Astrocyte (in vitro differentiated cells and primary cell): Measurements from ENCODE around the gene LSM2. TPM values are rescaled to one million over a fixed set of nuclear protein-coding genes. Genes with fewer than 3 reads are reported as not detected.
"Not testable (repeated sequence)": the region's sequence is repeated elsewhere in the genome, so short reads cannot be mapped to it uniquely, and the experiment has no call there.

Experiments used
- DNase-seq: peaks from one replicate; pipeline ENCODE4 v3.0.0-alpha.2; 2010; ENCODE audit warnings: low read depth
- FAIRE-seq: peaks from 2 replicates; lab custom pipeline; 2011; peaks lifted over from hg19 to GRCh38; lab: Jason Lieb, UNC
- H2AFZ ChIP-seq: 2 replicates; pipeline ENCODE4 v1.6.0; 2012; ENCODE audit warnings: low read depth, low read length, inconsistent platforms
- H3K27ac ChIP-seq: 2 replicates; pipeline ENCODE4 v1.5.1; 2011; ENCODE audit warnings: low read depth, low read length, inconsistent platforms
- H3K27me3 ChIP-seq: 2 replicates; pipeline ENCODE4 v1.6.0; 2011; ENCODE audit warnings: low read length, inconsistent platforms; ENCODE audit not compliant: insufficient read depth
- H3K36me3 ChIP-seq: 2 replicates; pipeline ENCODE4 v1.5.1; 2011; ENCODE audit warnings: low read length, inconsistent platforms; ENCODE audit not compliant: insufficient read depth
- H3K4me1 ChIP-seq: 2 replicates; pipeline ENCODE4 v1.5.1; 2011; ENCODE audit warnings: low read length, inconsistent platforms; ENCODE audit not compliant: insufficient read depth
- H3K4me2 ChIP-seq: 2 replicates; pipeline ENCODE4 v1.6.0; 2012; ENCODE audit warnings: low read length, inconsistent platforms
- H3K4me3 ChIP-seq: 2 replicates; pipeline ENCODE4 v1.5.1; 2011; ENCODE audit warnings: low read depth, mild to moderate bottlenecking, low read length, inconsistent platforms; ENCODE audit not compliant: insufficient read depth
- H3K79me2 ChIP-seq: 2 replicates; pipeline ENCODE4 v1.6.0; 2012; ENCODE audit warnings: mild to moderate bottlenecking, low read length, inconsistent platforms; ENCODE audit not compliant: insufficient read depth
- H3K9ac ChIP-seq: 2 replicates; pipeline ENCODE4 v1.6.0; 2012; ENCODE audit warnings: mild to moderate bottlenecking, low read length, inconsistent platforms
- H3K9me3 ChIP-seq: 2 replicates; pipeline ENCODE4 v1.5.1; 2012; ENCODE audit warnings: low read depth, mild to moderate bottlenecking, low read length, inconsistent platforms; ENCODE audit not compliant: insufficient read depth
- H4K20me1 ChIP-seq: 2 replicates; pipeline ENCODE4 v1.6.0; 2012; ENCODE audit warnings: low read length, inconsistent platforms; ENCODE audit not compliant: insufficient read depth
- H3K27ac Mint-ChIP-seq: one replicate; pipeline ENCODE4 v1.8.0; 2021; ENCODE audit warnings: mild to moderate bottlenecking, mixed read lengths; ENCODE audit not compliant: unreplicated experiment
- H3K27me3 Mint-ChIP-seq: one replicate; pipeline ENCODE4 v1.8.0; 2021; ENCODE audit warnings: low read depth, mixed read lengths; ENCODE audit not compliant: unreplicated experiment
- H3K36me3 Mint-ChIP-seq: one replicate; pipeline ENCODE4 v1.8.0; 2021; ENCODE audit warnings: low read depth, mixed read lengths; ENCODE audit not compliant: unreplicated experiment
- H3K4me1 Mint-ChIP-seq: one replicate; pipeline ENCODE4 v1.8.0; 2021; ENCODE audit warnings: low read depth, mixed read lengths; ENCODE audit not compliant: unreplicated experiment
- H3K4me3 Mint-ChIP-seq: one replicate; pipeline ENCODE4 v1.8.0; 2021; ENCODE audit warnings: mild to moderate bottlenecking, moderate library complexity, mixed read lengths; ENCODE audit not compliant: unreplicated experiment
- H3K9me3 Mint-ChIP-seq: one replicate; pipeline ENCODE4 v1.8.0; 2021; ENCODE audit warnings: mild to moderate bottlenecking, mixed read lengths; ENCODE audit not compliant: unreplicated experiment
- CTCF ChIP-seq: IDR thresholded peaks from 2 replicates; pipeline ENCODE4 v1.5.1; 2011; ENCODE audit warnings: low read depth, mild to moderate bottlenecking, inconsistent platforms, low read length, moderate library complexity; ENCODE audit not compliant: insufficient read depth
- EZH2 ChIP-seq: IDR thresholded peaks from 2 replicates; pipeline ENCODE4 v1.6.1; 2012; ENCODE audit warnings: mild to moderate bottlenecking, low read length, inconsistent platforms; ENCODE audit not compliant: insufficient read depth
- total RNA-seq: library from RNA; stranded (reverse); gene quantifications from 2 replicates; pipeline ENCODE4 v1.2.1, GENCODE V29; 2021

LSM2 gene
- total RNA-seq, 1 donor from 2014 or later = 43.8 TPM

DNA sequence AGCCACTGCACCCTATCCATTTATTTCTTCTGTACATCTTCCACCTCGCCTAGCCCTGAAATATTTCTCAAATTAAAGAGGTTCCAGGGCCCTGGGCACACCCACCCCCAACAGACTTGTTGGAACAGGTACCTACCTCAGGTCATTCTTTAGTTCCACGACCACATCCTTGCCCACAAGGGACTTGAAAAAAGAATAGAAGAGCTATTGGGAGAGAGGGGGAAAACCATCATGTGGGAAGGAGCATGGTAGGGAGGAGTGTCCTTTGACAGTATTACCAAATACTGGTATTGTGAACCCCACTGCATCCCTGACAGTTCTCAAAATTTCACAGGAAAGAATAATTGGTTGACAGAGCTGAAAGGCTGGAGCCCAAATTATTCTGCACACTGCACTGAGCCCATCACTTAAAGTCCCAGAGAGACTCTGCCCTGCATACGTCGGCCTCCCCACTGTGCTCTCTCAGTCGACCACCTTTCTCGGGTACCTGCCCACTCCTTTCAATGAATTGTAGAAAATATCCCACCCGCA is 762 bp downstream of the LSM2 start:
- DNase-seq (no peak), FAIRE-seq (no peak)
- Histone ChIP-seq H3K27ac (peak overlapping the region; percentile 71), H3K4me3 (peak overlapping the region; percentile 80), H3K4me2 (peak overlapping the region; percentile 95), H3K9me3 (no peaks in the 10 kb centered on the region), H4K20me1 (no peaks in the 10 kb centered on the region), H3K79me2 (peaks cover 27% of the 10 kb centered on the region), H2AFZ (peak overlapping the region; percentile 74), H3K4me1 (peaks cover 7% of the 10 kb centered on the region), H3K36me3 (peaks cover 5% of the 10 kb centered on the region), H3K27me3 (no peaks in the 10 kb centered on the region), H3K9ac (peak overlapping the region; percentile 91)
- H3K4me1 Mint-ChIP-seq = peaks cover 2% of the 10 kb centered on the region
- H3K4me3 Mint-ChIP-seq = peak overlapping the region; percentile 93
- H3K27me3 Mint-ChIP-seq = no peaks in the 10 kb centered on the region
- TF ChIP-seq EZH2 = no peak
- TF ChIP-seq CTCF = no peak
- peak overlapping the region; percentile 56 for H3K27ac Mint-ChIP-seq
- no peaks in the 10 kb centered on the region for H3K9me3 Mint-ChIP-seq
- peaks cover 1% of the 10 kb centered on the region for H3K36me3 Mint-ChIP-seq

DNA sequence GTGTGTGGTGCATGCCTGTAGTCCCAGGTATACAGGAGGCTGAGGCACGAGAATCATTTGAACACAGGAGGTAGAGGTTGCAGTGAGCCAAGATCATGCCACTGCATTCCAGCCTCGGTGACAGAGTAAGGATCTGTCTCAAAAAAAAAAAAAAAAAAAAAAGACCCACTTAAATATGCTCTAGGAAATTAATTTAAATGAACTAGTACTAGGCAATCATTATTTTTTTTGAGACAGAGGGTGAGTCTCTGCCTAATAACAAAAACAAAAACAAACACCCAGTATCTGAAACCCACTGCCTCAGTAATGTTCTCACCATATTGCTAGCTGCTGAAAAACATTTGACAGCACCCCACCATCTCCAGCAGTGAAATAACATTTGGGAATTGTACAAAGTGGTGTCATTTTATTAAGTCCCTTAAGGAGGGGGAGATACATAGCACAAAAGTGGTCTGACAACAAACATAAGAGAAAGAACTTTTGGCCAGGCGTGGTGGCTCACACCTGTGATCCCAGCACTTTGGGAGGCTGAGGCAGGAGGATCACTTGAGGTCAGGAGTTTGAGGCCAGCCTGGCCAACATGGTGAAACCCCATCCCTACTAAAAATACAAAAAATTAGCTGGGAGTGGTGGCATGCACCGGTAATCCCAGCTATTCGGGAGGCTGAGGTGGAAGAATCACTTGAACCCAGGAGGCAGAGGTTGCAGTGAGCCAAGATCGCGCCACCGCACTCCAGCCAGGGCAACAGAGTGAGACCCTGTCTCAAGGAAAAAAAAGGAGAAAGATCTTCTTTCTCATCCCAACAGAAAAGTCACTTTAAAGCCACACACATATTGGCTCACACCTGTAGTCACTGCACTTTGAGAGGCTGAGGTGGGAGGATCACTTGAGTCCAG is 5.5 kb downstream of the LSM2 start:
- not testable (repeated sequence) for H3K4me1 Mint-ChIP-seq, H3K4me3 ChIP-seq, H4K20me1 ChIP-seq, H3K27ac Mint-ChIP-seq, H3K4me2 ChIP-seq, FAIRE-seq, H3K9me3 Mint-ChIP-seq, H3K27me3 Mint-ChIP-seq, H3K4me1 ChIP-seq, H2AFZ ChIP-seq, H3K27me3 ChIP-seq, H3K9me3 ChIP-seq, H3K9ac ChIP-seq, H3K4me3 Mint-ChIP-seq, DNase-seq, H3K27ac ChIP-seq, H3K36me3 Mint-ChIP-seq
- Histone ChIP-seq H3K36me3 (peaks cover 11% of the 10 kb centered on the region), H3K79me2 (peaks cover 24% of the 10 kb centered on the region)

DNA sequence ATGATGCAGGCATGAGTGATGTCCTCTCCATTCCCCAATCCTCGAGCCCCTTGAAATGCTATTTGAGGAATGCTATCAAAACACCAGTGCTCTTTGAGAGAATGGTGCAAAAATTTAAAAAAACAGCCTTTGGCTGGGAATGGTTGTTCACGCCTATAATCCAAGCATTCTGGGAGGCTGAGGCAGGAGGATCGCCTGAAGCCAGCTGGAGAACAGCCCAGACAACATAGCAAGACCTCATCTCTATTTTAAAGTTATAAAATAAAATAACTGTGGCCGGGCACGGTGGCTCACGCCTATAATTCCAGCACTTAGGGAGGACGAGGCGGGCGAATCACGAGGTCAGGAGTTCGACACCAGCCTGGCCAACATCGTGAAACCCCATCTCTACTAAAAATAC is 7.0 kb downstream of the LSM2 start:
- H2AFZ ChIP-seq = no peak overlapping the region
- H3K9ac ChIP-seq = no peak overlapping the region
- H3K9me3 Mint-ChIP-seq = no peaks in the 10 kb centered on the region
- TF ChIP-seq CTCF (no peak), EZH2 (no peak)
- H4K20me1 ChIP-seq = no peaks in the 10 kb centered on the region
- no peaks in the 10 kb centered on the region for H3K27me3 ChIP-seq
- no peak overlapping the region for H3K4me3 Mint-ChIP-seq
- H3K36me3 ChIP-seq = peaks cover 11% of the 10 kb centered on the region
- H3K9me3 ChIP-seq = no peaks in the 10 kb centered on the region
- H3K27ac ChIP-seq = no peak overlapping the region
- H3K4me3 ChIP-seq = no peak overlapping the region
- no peak overlapping the region for H3K4me2 ChIP-seq
- H3K36me3 Mint-ChIP-seq = no peaks in the 10 kb centered on the region
- peaks cover 5% of the 10 kb centered on the region for H3K4me1 ChIP-seq
- peaks cover 21% of the 10 kb centered on the region for H3K79me2 ChIP-seq
- DNase-seq = peak; percentile 28
- peaks cover 1% of the 10 kb centered on the region for H3K4me1 Mint-ChIP-seq
- H3K27me3 Mint-ChIP-seq = no peaks in the 10 kb centered on the region
- H3K27ac Mint-ChIP-seq = no peak overlapping the region
- FAIRE-seq = no peak
